ENCODE data around the gene GNA15. TPM values are rescaled to one million over a fixed set of nuclear protein-coding genes. Genes with fewer than 3 reads are reported as not detected.
"Not testable (repeated sequence)": the region's sequence is repeated elsewhere in the genome, so short reads cannot be mapped to it uniquely, and the experiment has no call there.

GNA15 gene, protein sequence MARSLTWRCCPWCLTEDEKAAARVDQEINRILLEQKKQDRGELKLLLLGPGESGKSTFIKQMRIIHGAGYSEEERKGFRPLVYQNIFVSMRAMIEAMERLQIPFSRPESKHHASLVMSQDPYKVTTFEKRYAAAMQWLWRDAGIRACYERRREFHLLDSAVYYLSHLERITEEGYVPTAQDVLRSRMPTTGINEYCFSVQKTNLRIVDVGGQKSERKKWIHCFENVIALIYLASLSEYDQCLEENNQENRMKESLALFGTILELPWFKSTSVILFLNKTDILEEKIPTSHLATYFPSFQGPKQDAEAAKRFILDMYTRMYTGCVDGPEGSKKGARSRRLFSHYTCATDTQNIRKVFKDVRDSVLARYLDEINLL
- polyA plus RNA-seq (2013, experiment 1 of 2): not detected
- not detected for polyA plus RNA-seq (2013, experiment 2 of 2)

DNA sequence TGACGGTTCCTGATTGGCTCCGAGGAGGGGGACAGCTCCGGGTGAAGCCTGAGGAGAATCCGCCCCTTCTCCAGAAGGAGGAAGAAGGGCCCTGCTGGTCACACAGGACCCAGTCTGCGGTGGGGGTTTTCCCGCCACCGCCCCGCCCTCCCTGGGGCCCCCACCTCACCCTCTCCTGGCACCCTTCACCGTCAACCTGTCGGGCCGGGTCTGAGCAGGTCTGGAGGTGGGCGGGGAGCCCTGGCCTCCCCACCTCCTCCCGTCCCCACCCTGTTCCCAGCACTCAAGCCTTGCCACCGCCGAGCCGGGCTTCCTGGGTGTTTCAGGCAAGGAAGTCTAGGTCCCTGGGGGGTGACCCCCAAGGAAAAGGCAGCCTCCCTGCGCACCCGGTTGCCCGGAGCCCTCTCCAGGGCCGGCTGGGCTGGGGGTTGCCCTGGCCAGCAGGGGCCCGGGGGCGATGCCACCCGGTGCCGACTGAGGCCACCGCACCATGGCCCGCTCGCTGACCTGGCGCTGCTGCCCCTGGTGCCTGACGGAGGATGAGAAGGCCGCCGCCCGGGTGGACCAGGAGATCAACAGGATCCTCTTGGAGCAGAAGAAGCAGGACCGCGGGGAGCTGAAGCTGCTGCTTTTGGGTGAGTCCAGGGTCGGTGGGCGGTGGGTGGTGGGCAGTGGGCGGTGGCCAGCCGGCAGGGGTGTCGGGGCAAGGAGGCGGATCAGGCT lies at the start of gene GNA15:
Gene GNA15 (plus strand): TSS at position 73 of the 723 bp plus-strand sequence. CDS start 418 bp downstream, at position 491.
- no peaks in the 10 kb centered on the region for H3K36me3 ChIP-seq (ENCODE audit: insufficient read depth, low read length)
- 87% methylated on average over 40 of the region's 40 CpGs for WGBS
- no peak within 1 kb of the TSS for H3K27ac ChIP-seq (ENCODE audit: low read depth, low read length)
- no peak within 1 kb of the TSS for H3K9ac ChIP-seq (ENCODE audit: low read depth, low read length)
- H3K9me3 ChIP-seq (ENCODE audit: insufficient read depth, low read depth, low read length): no peaks in the 10 kb centered on the region
- H3K4me3 ChIP-seq (ENCODE audit: low read length): no peak within 1 kb of the TSS
- no peaks in the 10 kb centered on the region for H3K27me3 ChIP-seq (ENCODE audit: insufficient read depth, low read length)
- H3K4me1 ChIP-seq (ENCODE audit: insufficient read depth, low read length): no peaks in the 10 kb centered on the region

DNA sequence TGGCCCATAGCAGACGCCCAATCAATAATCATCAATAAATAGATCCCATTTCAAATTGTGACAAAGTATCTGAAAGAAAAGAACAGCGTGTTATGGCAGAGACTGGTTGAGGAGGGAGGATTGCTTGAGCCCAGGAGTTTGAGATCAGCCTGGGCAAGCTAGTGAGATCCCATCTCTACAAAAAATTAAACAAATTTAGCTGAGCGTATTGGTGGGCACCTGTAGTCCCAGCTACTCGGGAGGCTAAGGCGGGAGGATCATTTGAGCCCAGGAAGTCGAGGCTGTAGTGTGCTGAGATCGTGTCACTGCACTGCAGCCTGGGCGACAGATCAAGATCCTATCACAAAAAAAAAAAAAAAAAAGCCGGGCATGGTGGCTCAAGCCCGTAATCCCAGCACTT lies 48.1 kb upstream of the GNA15 start:
- WGBS: 91% methylated on average over 6 of the region's 10 CpGs
- Histone ChIP-seq H3K27ac (ENCODE audit: low read depth, low read length) (no peak overlapping the region), H3K4me3 (ENCODE audit: low read length) (no peak overlapping the region), H3K36me3 (ENCODE audit: insufficient read depth, low read length) (no peaks in the 10 kb centered on the region), H3K27me3 (ENCODE audit: insufficient read depth, low read length) (no peaks in the 10 kb centered on the region), H3K9me3 (ENCODE audit: insufficient read depth, low read depth, low read length) (no peaks in the 10 kb centered on the region), H3K4me1 (ENCODE audit: insufficient read depth, low read length) (no peaks in the 10 kb centered on the region), H3K9ac (ENCODE audit: low read depth, low read length) (no peak overlapping the region)

DNA sequence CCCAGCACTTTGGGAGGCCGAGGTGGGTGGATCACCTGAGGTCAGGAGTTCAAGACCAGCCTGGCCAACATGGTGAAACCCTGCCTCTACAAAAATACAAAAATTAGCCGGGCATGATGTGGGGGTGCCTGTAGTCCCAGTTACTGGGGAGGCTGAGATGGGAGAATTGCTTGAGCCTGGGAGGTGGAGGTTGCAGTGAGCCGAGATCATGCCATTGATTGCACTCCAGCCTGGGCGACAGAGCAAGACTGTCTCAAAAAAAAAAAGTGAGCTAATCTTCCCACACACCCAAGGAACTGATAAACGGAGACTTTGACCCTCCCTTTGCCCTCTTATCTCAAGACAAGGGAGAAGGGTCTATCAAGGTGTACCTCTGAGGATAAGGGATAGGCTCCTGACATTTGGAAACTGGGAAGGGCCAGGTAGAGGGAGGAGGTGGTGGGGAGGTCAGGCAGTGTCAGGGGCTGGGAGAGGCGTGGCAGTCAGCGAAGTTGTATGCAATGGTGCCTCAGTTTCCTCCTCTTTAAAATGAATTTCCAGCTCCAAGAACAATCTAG lies 46.5 kb upstream of the GNA15 start:
- not testable (repeated sequence) for H3K27ac ChIP-seq (ENCODE audit: low read depth, low read length); H3K4me1 ChIP-seq (ENCODE audit: insufficient read depth, low read length); H3K9me3 ChIP-seq (ENCODE audit: insufficient read depth, low read depth, low read length); H3K9ac ChIP-seq (ENCODE audit: low read depth, low read length); H3K36me3 ChIP-seq (ENCODE audit: insufficient read depth, low read length); H3K27me3 ChIP-seq (ENCODE audit: insufficient read depth, low read length); H3K4me3 ChIP-seq (ENCODE audit: low read length)
- 81% methylated on average over 7 of the region's 7 CpGs for WGBS

DNA sequence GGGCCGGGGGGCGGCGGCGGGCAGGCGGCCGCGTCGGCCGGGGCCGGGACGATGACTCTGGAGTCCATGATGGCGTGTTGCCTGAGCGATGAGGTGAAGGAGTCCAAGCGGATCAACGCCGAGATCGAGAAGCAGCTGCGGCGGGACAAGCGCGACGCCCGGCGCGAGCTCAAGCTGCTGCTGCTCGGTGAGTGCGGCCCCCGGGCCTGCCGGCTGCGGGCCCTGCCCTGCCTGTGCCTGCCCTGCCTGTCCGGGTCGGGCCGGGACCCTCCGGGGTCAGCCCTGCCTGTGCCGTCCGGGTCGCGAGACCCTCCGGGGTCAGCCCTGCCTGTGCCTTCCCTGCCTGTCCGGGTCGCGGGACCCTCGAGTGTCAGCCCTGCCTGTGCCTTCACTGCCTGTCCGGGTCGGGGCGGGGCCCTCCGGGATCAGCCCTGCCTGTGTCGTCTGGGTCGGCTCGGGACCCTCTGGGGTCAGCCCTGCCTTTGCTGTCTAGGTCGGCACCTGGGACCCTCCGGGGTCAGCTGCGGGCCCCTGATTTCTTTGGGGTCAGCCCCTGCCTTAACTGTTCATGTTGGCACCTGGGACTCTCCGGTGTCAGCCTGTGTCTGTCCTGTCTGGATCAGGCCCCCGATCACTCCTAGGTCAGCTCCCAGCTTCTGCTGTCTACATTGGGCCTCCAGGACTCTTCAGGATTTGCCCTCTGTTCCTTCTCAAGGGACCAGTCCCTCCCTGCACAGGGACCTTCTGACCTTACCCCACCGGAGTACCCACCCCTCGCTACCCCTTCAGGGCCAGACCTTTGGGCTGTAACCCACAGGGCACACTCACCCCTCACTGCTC lies 41.0 kb upstream of the GNA15 start:
- H3K4me1 ChIP-seq (ENCODE audit: insufficient read depth, low read length): peaks cover 11% of the 10 kb centered on the region; the same call in 1 of the 2 replicates
- peak overlapping the region; percentile 73 for H3K9ac ChIP-seq (ENCODE audit: low read depth, low read length)
- no peak overlapping the region for H3K27ac ChIP-seq (ENCODE audit: low read depth, low read length)
- peak overlapping the region; percentile 89 for H3K4me3 ChIP-seq (ENCODE audit: low read length)
- no peaks in the 10 kb centered on the region for H3K9me3 ChIP-seq (ENCODE audit: insufficient read depth, low read depth, low read length)
- 2% methylated on average over 57 of the region's 57 CpGs for WGBS
- H3K36me3 ChIP-seq (ENCODE audit: insufficient read depth, low read length): no peaks in the 10 kb centered on the region
- no peaks in the 10 kb centered on the region for H3K27me3 ChIP-seq (ENCODE audit: insufficient read depth, low read length)

DNA sequence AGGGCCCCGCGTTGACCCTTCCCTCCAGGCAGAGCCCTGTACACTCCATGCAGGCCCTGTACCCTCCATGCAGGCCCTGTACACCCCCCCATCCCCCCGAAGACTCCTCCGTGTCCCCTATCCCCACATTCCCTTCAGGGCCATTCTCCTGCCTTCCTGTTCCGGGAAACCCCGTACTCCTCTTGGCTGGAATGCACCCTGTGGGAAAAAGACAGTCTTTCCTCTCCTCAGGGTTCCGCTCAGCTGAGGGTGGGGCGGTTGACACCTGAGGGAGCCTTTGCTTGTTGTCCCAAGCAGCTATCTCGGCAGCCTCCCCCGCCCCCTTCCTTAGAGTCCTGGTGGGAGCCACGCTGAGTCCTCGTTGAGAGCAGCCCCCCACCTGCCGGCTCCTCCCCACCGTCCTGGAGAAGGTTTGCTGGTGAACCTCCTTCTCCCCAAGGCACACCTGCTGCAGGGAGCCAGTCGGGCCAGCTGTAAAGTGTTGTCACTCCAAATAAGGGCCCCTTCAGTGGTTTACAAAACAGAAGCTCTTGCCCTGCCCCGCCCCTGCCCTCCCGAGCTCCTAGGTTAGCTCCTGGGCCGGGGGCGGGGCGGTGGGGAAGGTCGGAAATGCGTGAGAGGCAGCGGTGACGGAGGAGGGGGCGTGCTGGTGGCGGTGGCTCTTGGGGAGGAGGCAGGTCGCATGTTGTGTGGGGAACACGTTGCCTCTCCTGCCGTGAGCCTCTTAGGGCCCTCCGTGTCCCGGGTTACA lies 40.2 kb upstream of the GNA15 start:
- peak overlapping the region; percentile 89 for H3K4me3 ChIP-seq (ENCODE audit: low read length)
- H3K27me3 ChIP-seq (ENCODE audit: insufficient read depth, low read length): no peaks in the 10 kb centered on the region
- H3K27ac ChIP-seq (ENCODE audit: low read depth, low read length): no peak overlapping the region
- peaks cover 11% of the 10 kb centered on the region; the same call in 1 of the 2 replicates for H3K4me1 ChIP-seq (ENCODE audit: insufficient read depth, low read length)
- H3K9me3 ChIP-seq (ENCODE audit: insufficient read depth, low read depth, low read length): no peaks in the 10 kb centered on the region
- H3K36me3 ChIP-seq (ENCODE audit: insufficient read depth, low read length): no peaks in the 10 kb centered on the region
- H3K9ac ChIP-seq (ENCODE audit: low read depth, low read length): peak overlapping the region; percentile 73
- WGBS: 3% methylated on average over 31 of the region's 31 CpGs

DNA sequence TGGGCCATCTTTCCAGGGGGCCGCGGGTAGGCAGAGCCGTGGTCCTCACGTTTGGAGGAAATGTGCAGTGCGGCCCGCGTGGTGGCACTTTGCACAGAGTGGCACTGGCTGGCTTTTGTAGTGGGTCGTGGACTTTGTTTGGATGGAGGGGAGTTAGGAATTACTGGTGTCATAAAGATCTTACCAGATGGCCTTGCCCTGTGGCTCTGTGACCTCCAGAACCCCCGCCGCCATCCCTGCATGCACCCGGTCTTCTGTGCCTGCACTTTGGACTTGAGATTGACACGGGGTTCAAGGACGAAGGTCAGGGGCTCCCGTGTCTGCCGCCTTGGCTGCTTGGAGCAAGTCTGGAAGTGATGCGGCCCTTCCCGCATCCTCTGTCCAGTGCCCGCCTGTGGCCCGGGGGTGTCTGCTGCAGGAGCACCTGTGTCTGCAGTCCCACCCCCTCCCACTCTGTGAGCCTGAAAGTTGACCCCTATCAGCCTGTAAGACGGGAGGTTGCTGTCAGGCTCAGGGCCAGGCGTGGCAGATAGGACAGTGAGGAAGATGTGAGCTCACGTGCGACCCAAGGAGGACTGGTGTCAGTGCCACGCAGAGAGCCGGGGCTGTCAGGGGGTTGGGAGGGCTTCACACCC lies 39.4 kb upstream of the GNA15 start:
- no peak overlapping the region for H3K27ac ChIP-seq (ENCODE audit: low read depth, low read length)
- peaks cover 11% of the 10 kb centered on the region; the same call in 1 of the 2 replicates for H3K4me1 ChIP-seq (ENCODE audit: insufficient read depth, low read length)
- 65% methylated on average over 25 of the region's 25 CpGs for WGBS
- no peaks in the 10 kb centered on the region for H3K36me3 ChIP-seq (ENCODE audit: insufficient read depth, low read length)
- peak overlapping the region; percentile 89 for H3K4me3 ChIP-seq (ENCODE audit: low read length)
- peak overlapping the region; percentile 62 for H3K9ac ChIP-seq (ENCODE audit: low read depth, low read length)
- H3K27me3 ChIP-seq (ENCODE audit: insufficient read depth, low read length): no peaks in the 10 kb centered on the region
- no peaks in the 10 kb centered on the region for H3K9me3 ChIP-seq (ENCODE audit: insufficient read depth, low read depth, low read length)

DNA sequence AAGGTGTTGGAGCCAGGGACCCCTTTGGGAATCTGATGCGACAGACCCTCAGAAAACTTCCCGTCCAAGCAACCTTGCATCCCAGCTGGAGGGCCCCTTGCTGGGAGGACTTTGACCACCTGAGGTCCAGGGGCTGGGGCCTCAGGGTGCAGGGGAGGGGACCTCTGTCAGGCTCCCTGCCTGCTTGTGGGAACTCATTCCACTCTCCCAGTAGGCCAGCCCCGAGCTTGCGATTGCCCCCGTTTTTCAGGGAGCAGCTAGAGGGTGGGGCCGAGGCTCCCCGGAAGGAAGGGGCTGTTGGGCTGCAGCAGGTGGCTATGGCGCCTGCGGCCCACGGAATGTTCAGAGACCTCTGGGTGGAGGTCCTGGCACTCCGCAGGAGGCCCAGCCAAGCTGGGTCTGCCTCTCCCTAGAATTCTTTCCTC lies 38.9 kb upstream of the GNA15 start:
- Histone ChIP-seq H3K4me1 (ENCODE audit: insufficient read depth, low read length) (peaks cover 11% of the 10 kb centered on the region; the same call in 1 of the 2 replicates), H3K27ac (ENCODE audit: low read depth, low read length) (no peak overlapping the region), H3K27me3 (ENCODE audit: insufficient read depth, low read length) (no peaks in the 10 kb centered on the region), H3K9ac (ENCODE audit: low read depth, low read length) (no peak overlapping the region), H3K36me3 (ENCODE audit: insufficient read depth, low read length) (no peaks in the 10 kb centered on the region), H3K4me3 (ENCODE audit: low read length) (no peak overlapping the region), H3K9me3 (ENCODE audit: insufficient read depth, low read depth, low read length) (no peaks in the 10 kb centered on the region)
- WGBS: 89% methylated on average over 11 of the region's 11 CpGs

DNA sequence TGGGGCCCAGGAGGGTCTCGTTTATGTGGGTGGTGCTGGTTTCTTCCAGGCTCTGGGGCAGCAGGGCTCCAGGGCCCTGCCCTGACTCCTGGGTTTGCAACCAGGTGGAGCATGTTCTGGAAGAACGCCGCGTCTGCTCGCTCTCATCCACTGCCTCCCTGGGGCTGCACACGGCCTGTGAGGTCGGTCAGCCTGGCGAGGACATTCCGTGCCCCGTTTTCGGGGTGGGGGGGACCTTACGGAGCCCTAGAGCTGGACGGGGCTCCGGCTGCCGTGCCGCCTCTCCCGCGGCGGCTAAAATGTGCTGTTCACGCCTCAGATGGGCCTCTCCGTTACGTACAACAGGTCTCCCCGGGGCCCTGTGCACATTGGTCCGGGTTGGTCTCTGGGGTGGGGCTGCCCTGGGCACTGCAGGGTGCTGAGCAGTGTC lies 38.4 kb upstream of the GNA15 start:
- no peak overlapping the region for H3K9ac ChIP-seq (ENCODE audit: low read depth, low read length)
- peaks cover 11% of the 10 kb centered on the region; the same call in 1 of the 2 replicates for H3K4me1 ChIP-seq (ENCODE audit: insufficient read depth, low read length)
- 95% methylated on average over 24 of the region's 24 CpGs for WGBS
- H3K4me3 ChIP-seq (ENCODE audit: low read length): no peak overlapping the region
- H3K27me3 ChIP-seq (ENCODE audit: insufficient read depth, low read length): no peaks in the 10 kb centered on the region
- H3K27ac ChIP-seq (ENCODE audit: low read depth, low read length): no peak overlapping the region
- no peaks in the 10 kb centered on the region for H3K36me3 ChIP-seq (ENCODE audit: insufficient read depth, low read length)
- H3K9me3 ChIP-seq (ENCODE audit: insufficient read depth, low read depth, low read length): no peaks in the 10 kb centered on the region

DNA sequence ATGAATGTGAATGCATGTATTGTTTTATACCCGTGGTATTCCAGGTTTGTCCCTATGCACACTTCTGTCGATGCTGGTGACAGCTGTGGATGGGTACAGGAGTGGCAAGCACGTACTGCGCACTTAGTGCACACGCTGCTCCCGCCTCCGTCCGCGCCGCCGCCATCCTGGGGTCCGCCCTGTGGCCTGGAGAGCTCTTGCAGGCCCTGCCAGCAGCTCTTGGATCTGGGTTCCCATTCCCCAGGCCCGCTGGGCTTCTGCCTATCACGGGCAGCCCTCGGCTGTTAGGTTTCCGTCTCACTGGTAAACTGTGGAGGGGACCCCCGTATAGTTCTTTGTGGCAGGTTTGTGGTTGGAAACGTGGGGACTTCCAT lies 37.7 kb upstream of the GNA15 start:
- WGBS: 88% methylated on average over 18 of the region's 18 CpGs
- H3K9ac ChIP-seq (ENCODE audit: low read depth, low read length): no peak overlapping the region
- no peak overlapping the region for H3K4me3 ChIP-seq (ENCODE audit: low read length)
- no peaks in the 10 kb centered on the region for H3K27me3 ChIP-seq (ENCODE audit: insufficient read depth, low read length)
- peaks cover 11% of the 10 kb centered on the region; the same call in 1 of the 2 replicates for H3K4me1 ChIP-seq (ENCODE audit: insufficient read depth, low read length)
- H3K27ac ChIP-seq (ENCODE audit: low read depth, low read length): no peak overlapping the region
- H3K36me3 ChIP-seq (ENCODE audit: insufficient read depth, low read length): no peaks in the 10 kb centered on the region
- H3K9me3 ChIP-seq (ENCODE audit: insufficient read depth, low read depth, low read length): no peaks in the 10 kb centered on the region

All from HUES64 (cell line).